ENCODE results near the gene GALNT4. TPM values are rescaled to one million over a fixed set of nuclear protein-coding genes. Genes with fewer than 3 reads are reported as not detected.

The GALNT4 gene
- total and polyA plus RNA-seq, 9 of the 15 experiments (the other 6 are each of a cell fraction or from before 2014, with no cell fraction given): 1.2 to 4.6 (median 3.4) TPM

DNA sequence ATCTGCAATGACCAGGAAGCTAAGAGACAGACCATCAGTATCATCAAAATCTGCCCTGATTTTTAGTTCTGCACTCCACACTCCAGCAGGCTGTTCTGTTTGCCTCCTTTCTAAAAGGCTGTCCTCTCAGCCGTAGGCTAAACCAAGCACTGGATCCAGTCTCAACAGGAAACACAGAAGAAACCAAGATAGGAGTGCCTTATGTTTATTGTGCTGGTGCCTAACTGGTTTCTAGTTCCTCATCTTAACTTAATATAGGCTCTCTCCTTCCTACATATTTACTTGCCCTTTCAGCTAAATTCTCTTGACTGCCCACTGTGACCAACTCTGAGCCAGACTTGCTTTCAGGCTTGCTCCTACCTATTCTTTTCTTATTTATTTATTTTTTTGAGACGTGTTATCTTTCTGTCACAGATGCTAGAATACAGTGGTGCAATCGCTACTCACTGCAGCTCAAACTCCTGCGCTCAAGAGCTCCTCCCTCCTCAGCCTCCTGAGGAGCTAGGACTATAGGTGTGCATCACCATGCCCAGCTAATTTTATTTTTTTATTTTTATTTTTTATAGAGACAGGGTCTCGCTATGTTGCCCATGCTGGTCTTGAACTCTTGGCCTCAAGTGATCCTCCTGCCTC lies 30.8 kb downstream of the GALNT4 start:
- no peak overlapping the region for H2AFZ ChIP-seq (ENCODE audit: low read depth, low read length)
- H3K9me3 ChIP-seq (replicated peaks; ENCODE audit: control insufficient read depth, insufficient read depth, low read depth, low read length): no peaks in the 10 kb centered on the region
- WGBS (ENCODE audit: insufficient coverage, low coverage, missing lambda C conversion rate): 22% methylated on average over 5 of the region's 5 CpGs
- H3K4me3 ChIP-seq: no peak overlapping the region
- 0 out of 2 replicates have a peak, but pooled peaks cover 3% of the 10 kb centered on the region for H4K20me1 ChIP-seq (replicated peaks; ENCODE audit: control insufficient read depth, insufficient read depth, low read length)
- H3K27me3 ChIP-seq (ENCODE audit: control insufficient read depth in 2 of 2, insufficient read depth in 2 of 2, low read length in 2 of 2): no peaks in the 10 kb centered on the region
- H3K9ac ChIP-seq (ENCODE audit: insufficient read depth in 1 of 2, low read depth in 2 of 2, low read length in 2 of 2): no peak overlapping the region
- H3K9me1 ChIP-seq (ENCODE audit: control insufficient read depth, insufficient read depth, low read length): no peaks in the 10 kb centered on the region
- no peaks in the 10 kb centered on the region for H3K36me3 ChIP-seq (ENCODE audit: control insufficient read depth, insufficient read depth, low read length)
- ChIA-PET CTCF (ENCODE audit: low intra/inter-chr PET ratio) (no interaction called here), POLR2A (interaction anchor here (0.6 to 1.8 kb wide), 3 partner anchors 24 to 155 kb away, joined by 3 to 5 read pairs (median 4); no protein-coding TSS in a partner anchor)
- H3K79me2 ChIP-seq (ENCODE audit: control insufficient read depth, insufficient read depth, low read length): no peaks in the 10 kb centered on the region
- peak in 1 of 4 experiments; percentile 26 for DNase-seq (ENCODE audit: extremely low read depth in 1 of 4, low spot score in 3 of 4)
- in situ Hi-C loops (cut with MboI) (no loop called here), intact Hi-C loops (cut with micrococcal nuclease) (no loop called here)
- peaks cover 0 to 13% of the 10 kb centered on the region in 2 experiments; a peak in 3 of 5 replicates for H3K4me1 ChIP-seq (replicated peaks in 1 of 2; ENCODE audit: control insufficient read depth in 2 of 2, insufficient read depth in 2 of 2, low read length in 2 of 2)
- no TSS peak for BruUV-seq (replicated peaks)
- peak; percentile 77 for ATAC-seq
- no peak overlapping the region for H3K27ac ChIP-seq (ENCODE audit: extremely low read depth, low read depth, low read length)
- FAIRE-seq: peak; percentile 63
- H3K4me2 ChIP-seq (ENCODE audit: insufficient read depth, low read length): no peak overlapping the region
- TF ChIP-seq TBP (optimal IDR thresholded peaks at IDR 0.05; ENCODE audit: low read depth, low read length): no peak
- peak; percentile 51; the same call in 1 of the 2 replicates for TF ChIP-seq TAL1 (IDR thresholded peaks at IDR 0.05)
- peak; percentile 24 for TF ChIP-seq CBFA2T3 (IDR thresholded peaks at IDR 0.05)
- no peak for TF ChIP-seq ZNF146 (CRISPR knock-in tag; IDR thresholded peaks at IDR 0.05; ENCODE audit: unreplicated experiment)
- TF ChIP-seq ZNF583 (CRISPR knock-in tag; IDR thresholded peaks at IDR 0.05): no peak
- TF ChIP-seq CBFA2T2 (conservative IDR thresholded peaks at IDR 0.05): no peak
- TF ChIP-seq, protein P1, sequence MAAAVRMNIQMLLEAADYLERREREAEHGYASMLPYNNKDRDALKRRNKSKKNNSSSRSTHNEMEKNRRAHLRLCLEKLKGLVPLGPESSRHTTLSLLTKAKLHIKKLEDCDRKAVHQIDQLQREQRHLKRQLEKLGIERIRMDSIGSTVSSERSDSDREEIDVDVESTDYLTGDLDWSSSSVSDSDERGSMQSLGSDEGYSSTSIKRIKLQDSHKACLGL (CRISPR knock-in tag; IDR thresholded peaks at IDR 0.05; ENCODE audit: borderline replicate concordance, poor library complexity, severe bottlenecking): no peak
- TF ChIP-seq ZNF12 (CRISPR knock-in tag; IDR thresholded peaks at IDR 0.05): no peak
- TF ChIP-seq, protein P2, sequence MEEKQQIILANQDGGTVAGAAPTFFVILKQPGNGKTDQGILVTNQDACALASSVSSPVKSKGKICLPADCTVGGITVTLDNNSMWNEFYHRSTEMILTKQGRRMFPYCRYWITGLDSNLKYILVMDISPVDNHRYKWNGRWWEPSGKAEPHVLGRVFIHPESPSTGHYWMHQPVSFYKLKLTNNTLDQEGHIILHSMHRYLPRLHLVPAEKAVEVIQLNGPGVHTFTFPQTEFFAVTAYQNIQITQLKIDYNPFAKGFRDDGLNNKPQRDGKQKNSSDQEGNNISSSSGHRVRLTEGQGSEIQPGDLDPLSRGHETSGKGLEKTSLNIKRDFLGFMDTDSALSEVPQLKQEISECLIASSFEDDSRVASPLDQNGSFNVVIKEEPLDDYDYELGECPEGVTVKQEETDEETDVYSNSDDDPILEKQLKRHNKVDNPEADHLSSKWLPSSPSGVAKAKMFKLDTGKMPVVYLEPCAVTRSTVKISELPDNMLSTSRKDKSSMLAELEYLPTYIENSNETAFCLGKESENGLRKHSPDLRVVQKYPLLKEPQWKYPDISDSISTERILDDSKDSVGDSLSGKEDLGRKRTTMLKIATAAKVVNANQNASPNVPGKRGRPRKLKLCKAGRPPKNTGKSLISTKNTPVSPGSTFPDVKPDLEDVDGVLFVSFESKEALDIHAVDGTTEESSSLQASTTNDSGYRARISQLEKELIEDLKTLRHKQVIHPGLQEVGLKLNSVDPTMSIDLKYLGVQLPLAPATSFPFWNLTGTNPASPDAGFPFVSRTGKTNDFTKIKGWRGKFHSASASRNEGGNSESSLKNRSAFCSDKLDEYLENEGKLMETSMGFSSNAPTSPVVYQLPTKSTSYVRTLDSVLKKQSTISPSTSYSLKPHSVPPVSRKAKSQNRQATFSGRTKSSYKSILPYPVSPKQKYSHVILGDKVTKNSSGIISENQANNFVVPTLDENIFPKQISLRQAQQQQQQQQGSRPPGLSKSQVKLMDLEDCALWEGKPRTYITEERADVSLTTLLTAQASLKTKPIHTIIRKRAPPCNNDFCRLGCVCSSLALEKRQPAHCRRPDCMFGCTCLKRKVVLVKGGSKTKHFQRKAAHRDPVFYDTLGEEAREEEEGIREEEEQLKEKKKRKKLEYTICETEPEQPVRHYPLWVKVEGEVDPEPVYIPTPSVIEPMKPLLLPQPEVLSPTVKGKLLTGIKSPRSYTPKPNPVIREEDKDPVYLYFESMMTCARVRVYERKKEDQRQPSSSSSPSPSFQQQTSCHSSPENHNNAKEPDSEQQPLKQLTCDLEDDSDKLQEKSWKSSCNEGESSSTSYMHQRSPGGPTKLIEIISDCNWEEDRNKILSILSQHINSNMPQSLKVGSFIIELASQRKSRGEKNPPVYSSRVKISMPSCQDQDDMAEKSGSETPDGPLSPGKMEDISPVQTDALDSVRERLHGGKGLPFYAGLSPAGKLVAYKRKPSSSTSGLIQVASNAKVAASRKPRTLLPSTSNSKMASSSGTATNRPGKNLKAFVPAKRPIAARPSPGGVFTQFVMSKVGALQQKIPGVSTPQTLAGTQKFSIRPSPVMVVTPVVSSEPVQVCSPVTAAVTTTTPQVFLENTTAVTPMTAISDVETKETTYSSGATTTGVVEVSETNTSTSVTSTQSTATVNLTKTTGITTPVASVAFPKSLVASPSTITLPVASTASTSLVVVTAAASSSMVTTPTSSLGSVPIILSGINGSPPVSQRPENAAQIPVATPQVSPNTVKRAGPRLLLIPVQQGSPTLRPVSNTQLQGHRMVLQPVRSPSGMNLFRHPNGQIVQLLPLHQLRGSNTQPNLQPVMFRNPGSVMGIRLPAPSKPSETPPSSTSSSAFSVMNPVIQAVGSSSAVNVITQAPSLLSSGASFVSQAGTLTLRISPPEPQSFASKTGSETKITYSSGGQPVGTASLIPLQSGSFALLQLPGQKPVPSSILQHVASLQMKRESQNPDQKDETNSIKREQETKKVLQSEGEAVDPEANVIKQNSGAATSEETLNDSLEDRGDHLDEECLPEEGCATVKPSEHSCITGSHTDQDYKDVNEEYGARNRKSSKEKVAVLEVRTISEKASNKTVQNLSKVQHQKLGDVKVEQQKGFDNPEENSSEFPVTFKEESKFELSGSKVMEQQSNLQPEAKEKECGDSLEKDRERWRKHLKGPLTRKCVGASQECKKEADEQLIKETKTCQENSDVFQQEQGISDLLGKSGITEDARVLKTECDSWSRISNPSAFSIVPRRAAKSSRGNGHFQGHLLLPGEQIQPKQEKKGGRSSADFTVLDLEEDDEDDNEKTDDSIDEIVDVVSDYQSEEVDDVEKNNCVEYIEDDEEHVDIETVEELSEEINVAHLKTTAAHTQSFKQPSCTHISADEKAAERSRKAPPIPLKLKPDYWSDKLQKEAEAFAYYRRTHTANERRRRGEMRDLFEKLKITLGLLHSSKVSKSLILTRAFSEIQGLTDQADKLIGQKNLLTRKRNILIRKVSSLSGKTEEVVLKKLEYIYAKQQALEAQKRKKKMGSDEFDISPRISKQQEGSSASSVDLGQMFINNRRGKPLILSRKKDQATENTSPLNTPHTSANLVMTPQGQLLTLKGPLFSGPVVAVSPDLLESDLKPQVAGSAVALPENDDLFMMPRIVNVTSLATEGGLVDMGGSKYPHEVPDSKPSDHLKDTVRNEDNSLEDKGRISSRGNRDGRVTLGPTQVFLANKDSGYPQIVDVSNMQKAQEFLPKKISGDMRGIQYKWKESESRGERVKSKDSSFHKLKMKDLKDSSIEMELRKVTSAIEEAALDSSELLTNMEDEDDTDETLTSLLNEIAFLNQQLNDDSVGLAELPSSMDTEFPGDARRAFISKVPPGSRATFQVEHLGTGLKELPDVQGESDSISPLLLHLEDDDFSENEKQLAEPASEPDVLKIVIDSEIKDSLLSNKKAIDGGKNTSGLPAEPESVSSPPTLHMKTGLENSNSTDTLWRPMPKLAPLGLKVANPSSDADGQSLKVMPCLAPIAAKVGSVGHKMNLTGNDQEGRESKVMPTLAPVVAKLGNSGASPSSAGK (IDR thresholded peaks at IDR 0.05): no peak
